Measurements from ENCODE around the gene LBR. TPM values are rescaled to one million over a fixed set of nuclear protein-coding genes. Genes with fewer than 3 reads are reported as not detected.
"Not testable (repeated sequence)": the region's sequence is repeated elsewhere in the genome, so short reads cannot be mapped to it uniquely, and the experiment has no call there.

The LBR gene
- total RNA-seq, 3 donors from 2014 or later (not counting 1 experiment from before 2014, with no cell fraction given): 161 to 179 (median 178) TPM

GRCh38 chr1:225400968-225401367 is 26.9 kb downstream of the LBR start:
- DNase-seq: no peak
- Mint-ChIP-seq H3K27me3 (ENCODE audit: low read depth in 2 of 2) (no peaks in the 10 kb centered on the region), H3K4me1 (peaks cover 5 to 22% of the 10 kb centered on the region in 2 donors), H3K9me3 (no peaks in the 10 kb centered on the region), H3K4me3 (no peak overlapping the region), H3K27ac (peak overlapping the region in 1 of 2 donors; percentile 33), H3K36me3 (peaks cover 13% of the 10 kb centered on the region)
- no peaks in the 10 kb centered on the region for H3K4me1 ChIP-seq (ENCODE audit: control insufficient read depth, insufficient read depth, low read length)
- no peak overlapping the region for H3K27ac ChIP-seq (ENCODE audit: low read length)
- ATAC-seq: no peak
- TF ChIP-seq CTCF (IDR thresholded peaks at IDR 0.05): no peak
- peaks cover 54% of the 10 kb centered on the region for H3K36me3 ChIP-seq (ENCODE audit: control insufficient read depth, insufficient read depth, low read length)
- no peaks in the 10 kb centered on the region for H3K27me3 ChIP-seq (ENCODE audit: control insufficient read depth, insufficient read depth, low read length)
- WGBS (ENCODE audit: insufficient coverage): 96% methylated on average over 5 of the region's 5 CpGs
- intact Hi-C loops (cut with micrococcal nuclease): no loop called here
- no peak overlapping the region for H3K4me3 ChIP-seq (ENCODE audit: low read length)
- H3K9me3 ChIP-seq (ENCODE audit: control insufficient read depth, insufficient read depth, low read length): no peaks in the 10 kb centered on the region

DNA sequence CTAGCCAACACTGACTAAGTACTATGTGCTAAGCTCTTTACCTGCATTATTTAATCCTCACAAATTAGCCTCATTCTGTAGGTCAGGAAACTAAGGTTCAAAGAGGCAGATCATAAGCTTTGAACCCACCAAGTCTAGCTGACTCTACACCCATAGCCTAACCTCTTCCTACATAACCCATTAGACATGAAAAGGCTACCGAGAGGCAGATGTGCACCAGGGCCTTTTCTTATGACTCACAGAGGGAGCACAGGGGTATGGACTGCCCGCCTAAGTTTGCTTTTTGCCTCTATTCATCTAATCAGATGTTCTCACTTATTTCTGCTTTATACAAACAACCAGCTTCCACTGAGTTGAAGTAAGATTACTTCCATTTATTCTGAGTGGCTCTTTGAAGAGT is 31.5 kb downstream of the LBR start:
- Mint-ChIP-seq H3K4me3 (no peak overlapping the region), H3K4me1 (peaks cover 5 to 10% of the 10 kb centered on the region in 2 donors), H3K9me3 (no peaks in the 10 kb centered on the region), H3K36me3 (peaks cover 6% of the 10 kb centered on the region), H3K27ac (peak overlapping the region; percentile 16 to 31), H3K27me3 (ENCODE audit: low read depth in 2 of 2) (no peaks in the 10 kb centered on the region)
- Histone ChIP-seq H3K36me3 (ENCODE audit: control insufficient read depth, insufficient read depth, low read length) (peaks cover 23% of the 10 kb centered on the region), H3K27me3 (ENCODE audit: control insufficient read depth, insufficient read depth, low read length) (no peaks in the 10 kb centered on the region), H3K9me3 (ENCODE audit: control insufficient read depth, insufficient read depth, low read length) (no peaks in the 10 kb centered on the region), H3K4me1 (ENCODE audit: control insufficient read depth, insufficient read depth, low read length) (no peaks in the 10 kb centered on the region), H3K4me3 (ENCODE audit: low read length) (no peak overlapping the region), H3K27ac (ENCODE audit: low read length) (no peak overlapping the region)
- DNase-seq (no peak), ATAC-seq (no peak)
- intact Hi-C loops (cut with micrococcal nuclease): no loop called here
- TF ChIP-seq CTCF (IDR thresholded peaks at IDR 0.05): no peak
- WGBS (ENCODE audit: insufficient coverage): 70% methylated on average over 2 of the region's 2 CpGs

- H3K4me1 ChIP-seq (ENCODE audit: control insufficient read depth, insufficient read depth, low read length): no peaks in the 10 kb centered on the region
- Mint-ChIP-seq H3K27ac (no peak overlapping the region), H3K27me3 (ENCODE audit: low read depth in 2 of 2) (no peaks in the 10 kb centered on the region), H3K4me1 (peaks cover 0 to 5% of the 10 kb centered on the region in 2 donors), H3K9me3 (no peaks in the 10 kb centered on the region), H3K36me3 (no peaks in the 10 kb centered on the region), H3K4me3 (no peak overlapping the region)
- no peak overlapping the region for H3K27ac ChIP-seq (ENCODE audit: low read length)
- no peaks in the 10 kb centered on the region for H3K27me3 ChIP-seq (ENCODE audit: control insufficient read depth, insufficient read depth, low read length)
- no peak for DNase-seq
- WGBS (ENCODE audit: insufficient coverage): 86% methylated on average over 4 of the region's 4 CpGs
- no peak overlapping the region for H3K4me3 ChIP-seq (ENCODE audit: low read length)
- ATAC-seq: no peak
- intact Hi-C loops (cut with micrococcal nuclease): no loop called here
- no peak for TF ChIP-seq CTCF (IDR thresholded peaks at IDR 0.05)
- no peaks in the 10 kb centered on the region for H3K9me3 ChIP-seq (ENCODE audit: control insufficient read depth, insufficient read depth, low read length)
- no peaks in the 10 kb centered on the region for H3K36me3 ChIP-seq (ENCODE audit: control insufficient read depth, insufficient read depth, low read length)
These were observed 38.0 kb downstream of the LBR start for GRCh38 chr1:225389843-225390242.

GRCh38 chr1:225388372-225388771 is 39.5 kb downstream of the LBR start:
- H3K27me3 ChIP-seq (ENCODE audit: control insufficient read depth, insufficient read depth, low read length): no peaks in the 10 kb centered on the region
- no peak overlapping the region for H3K27ac Mint-ChIP-seq
- H3K36me3 ChIP-seq (ENCODE audit: control insufficient read depth, insufficient read depth, low read length): no peaks in the 10 kb centered on the region
- no peak for TF ChIP-seq CTCF (IDR thresholded peaks at IDR 0.05)
- no peak overlapping the region for H3K4me3 ChIP-seq (ENCODE audit: low read length)
- H3K36me3 Mint-ChIP-seq: no peaks in the 10 kb centered on the region
- H3K27me3 Mint-ChIP-seq (ENCODE audit: low read depth in 2 of 2): no peaks in the 10 kb centered on the region
- H3K4me3 Mint-ChIP-seq: no peak overlapping the region
- intact Hi-C loops (cut with micrococcal nuclease): no loop called here
- DNase-seq: no peak
- no peak overlapping the region for H3K27ac ChIP-seq (ENCODE audit: low read length)
- WGBS (ENCODE audit: insufficient coverage): 91% methylated on average over 4 of the region's 4 CpGs
- no peaks in the 10 kb centered on the region for H3K9me3 Mint-ChIP-seq
- no peaks in the 10 kb centered on the region for H3K4me1 ChIP-seq (ENCODE audit: control insufficient read depth, insufficient read depth, low read length)
- peaks cover 0 to 5% of the 10 kb centered on the region in 2 donors for H3K4me1 Mint-ChIP-seq
- no peak for ATAC-seq
- H3K9me3 ChIP-seq (ENCODE audit: control insufficient read depth, insufficient read depth, low read length): no peaks in the 10 kb centered on the region

- H3K36me3 ChIP-seq (ENCODE audit: control insufficient read depth, insufficient read depth, low read length); H3K27me3 ChIP-seq (ENCODE audit: control insufficient read depth, insufficient read depth, low read length); H3K4me3 Mint-ChIP-seq; H3K27ac Mint-ChIP-seq; intact Hi-C loops (cut with micrococcal nuclease); H3K36me3 Mint-ChIP-seq; H3K27ac ChIP-seq (ENCODE audit: low read length); H3K27me3 Mint-ChIP-seq (ENCODE audit: low read depth in 2 of 2); ATAC-seq; H3K9me3 Mint-ChIP-seq; H3K4me1 ChIP-seq (ENCODE audit: control insufficient read depth, insufficient read depth, low read length); DNase-seq; H3K9me3 ChIP-seq (ENCODE audit: control insufficient read depth, insufficient read depth, low read length); H3K4me1 Mint-ChIP-seq; H3K4me3 ChIP-seq (ENCODE audit: low read length): not testable (repeated sequence)
- no CpG with 5 or more reads among the region's 3 CpGs for WGBS (ENCODE audit: insufficient coverage)
These were observed 41.0 kb downstream of the LBR start for GRCh38 chr1:225386860-225387259.

All from natural killer cell (primary cell).